Raji (cell line): ENCODE results near the gene SH2D7.

Source experiments
- POLR2A ChIP-seq: IDR thresholded peaks from 2 replicates; pipeline ENCODE4 v1.6.1; 2011; ENCODE audit warnings: low read depth, low read length, control low read depth; ENCODE audit not compliant: insufficient read depth

SH2D7 gene

DNA sequence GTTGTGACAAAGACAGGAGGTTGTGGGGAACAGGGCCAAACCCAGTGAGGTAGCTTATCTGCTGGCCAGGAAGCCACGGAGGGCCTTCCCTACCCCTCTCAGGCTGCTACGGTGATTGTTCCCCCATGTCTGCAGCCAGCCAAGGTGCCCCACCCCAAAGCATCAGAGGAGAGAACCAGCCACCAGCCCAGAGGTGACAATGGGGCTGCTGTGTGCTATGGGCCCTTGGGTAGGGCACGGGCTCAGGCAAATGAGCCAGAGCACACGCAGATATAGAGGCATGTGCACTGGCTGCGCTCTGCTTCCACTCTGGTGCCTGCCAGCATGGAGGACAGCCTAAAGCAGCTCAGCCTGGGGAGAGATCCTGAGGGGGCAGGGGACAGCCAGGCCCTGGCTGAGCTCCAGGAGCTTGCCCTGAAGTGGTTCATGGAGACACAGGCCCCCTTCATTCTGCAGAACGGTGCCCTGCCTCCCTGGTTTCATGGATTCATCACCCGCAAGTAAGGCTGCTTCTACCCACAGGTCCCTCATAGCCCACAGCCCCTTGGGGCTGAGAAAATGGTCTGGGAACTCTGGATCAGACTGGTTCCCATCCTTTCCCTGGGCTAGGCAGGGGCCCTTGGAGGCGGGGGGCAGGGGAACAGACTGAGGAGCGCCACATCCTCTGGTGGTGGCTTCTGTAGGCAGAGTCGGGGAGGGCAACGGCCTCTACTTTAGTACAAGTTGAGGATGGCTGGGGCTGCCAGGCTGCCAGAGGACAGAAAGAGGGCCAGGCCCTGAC, at the start of gene SH2D7:
Gene SH2D7 (plus strand): TSS at position 301 of the 781 bp plus-strand sequence. CDS start 24 bp downstream, at position 325.
- TF ChIP-seq POLR2A = no peak

GRCh38 chr15:78044407-78045155, 47.8 kb upstream of the SH2D7 start:
- no peak for TF ChIP-seq POLR2A

DNA sequence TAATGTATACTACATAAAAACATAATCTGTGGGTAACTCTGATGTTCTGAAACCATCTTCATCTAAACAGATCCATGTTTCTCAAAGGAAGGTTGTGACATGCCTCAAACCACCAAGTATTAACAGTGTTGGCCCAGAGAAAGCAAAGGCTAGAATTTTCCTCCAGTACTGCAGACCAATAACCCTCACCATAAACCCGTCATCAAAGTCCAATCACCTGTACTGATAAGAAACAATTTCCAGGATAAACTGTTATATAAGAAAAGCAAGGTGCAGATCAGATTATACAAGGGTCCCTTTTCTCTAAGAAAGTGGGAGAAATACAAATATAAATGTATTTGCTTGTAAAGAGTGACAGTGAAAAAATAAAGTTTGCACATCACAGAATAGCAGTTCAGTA, 47.2 kb upstream of the SH2D7 start:
- no peak for TF ChIP-seq POLR2A

- no peak for TF ChIP-seq POLR2A
Observed at GRCh38 chr15:78046796-78047341, 45.5 kb upstream of the SH2D7 start.

DNA sequence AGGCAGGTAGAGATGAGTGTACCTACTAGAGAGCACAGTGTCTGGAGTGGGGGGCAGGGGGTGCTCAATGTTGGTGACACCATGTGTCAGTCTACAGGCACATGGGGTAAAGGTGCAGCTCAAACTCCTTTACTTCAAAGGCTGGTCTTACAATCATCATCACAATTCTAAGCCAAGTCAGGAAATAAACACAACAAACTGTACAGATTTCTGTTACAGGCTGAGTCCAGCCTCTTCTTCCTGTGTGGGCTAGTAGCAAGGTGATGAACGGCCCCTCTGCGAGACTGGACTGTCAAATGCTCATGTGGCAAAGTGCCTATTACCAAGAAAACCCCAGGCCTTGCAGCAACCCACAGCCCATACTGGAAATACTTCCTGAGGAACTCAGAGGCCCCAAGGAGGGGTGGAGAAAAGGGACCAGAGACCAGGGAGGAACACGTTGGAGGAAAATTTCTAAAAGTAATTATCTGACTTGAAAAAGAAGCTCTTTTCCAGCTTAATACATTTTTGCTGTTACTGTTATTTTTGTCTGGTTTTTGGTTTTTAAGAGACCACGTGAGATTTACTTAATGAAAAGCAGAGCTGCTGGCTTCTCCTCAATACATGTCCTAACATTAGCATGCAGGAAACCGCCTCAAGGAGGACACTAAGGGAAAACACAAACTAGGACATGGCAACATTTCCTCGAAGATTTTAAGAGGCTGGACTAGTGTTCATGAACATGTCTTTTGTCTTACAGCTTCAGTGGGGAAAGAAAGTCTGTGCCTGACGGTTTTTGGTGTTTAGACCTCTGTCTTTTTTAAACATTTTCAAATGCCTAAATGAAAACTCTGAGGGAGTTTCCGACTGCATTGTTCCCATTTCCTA, 44.4 kb upstream of the SH2D7 start:
- no peak for TF ChIP-seq POLR2A

DNA sequence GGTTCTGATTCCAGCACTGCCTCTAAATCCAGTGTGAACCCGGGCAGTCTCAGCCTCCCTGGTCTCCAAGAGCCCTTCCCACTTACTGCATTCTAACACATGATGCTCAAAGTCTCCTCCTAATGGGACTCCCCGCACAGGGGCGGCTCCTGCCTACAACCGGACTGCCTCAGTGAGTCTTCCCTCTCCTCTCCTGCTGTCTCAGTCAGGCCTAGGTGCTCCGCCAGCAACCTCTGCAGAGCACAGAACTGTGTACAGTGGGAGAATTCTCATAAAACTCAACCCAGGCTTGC, 43.8 kb upstream of the SH2D7 start:
- no peak for TF ChIP-seq POLR2A

- TF ChIP-seq POLR2A = no peak
Observed at GRCh38 chr15:78049691-78050440, 42.5 kb upstream of the SH2D7 start.

DNA sequence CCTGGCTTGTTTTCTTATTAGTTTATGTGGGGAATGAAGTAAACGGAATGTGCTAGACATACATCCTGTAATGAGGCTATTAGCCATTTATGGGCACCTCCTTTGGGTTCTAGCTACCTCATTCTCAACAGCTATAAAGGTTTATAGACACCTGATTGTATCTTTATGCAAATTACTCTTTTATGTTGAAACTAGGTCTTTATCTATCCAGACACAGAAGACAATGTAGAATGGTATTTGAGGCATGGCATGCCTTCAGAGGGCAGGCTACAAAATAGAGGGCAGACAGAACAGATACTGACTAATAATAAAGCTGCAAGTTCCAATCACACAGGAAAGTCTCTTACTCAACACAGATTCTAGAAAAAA, 41.9 kb upstream of the SH2D7 start:
- no peak for TF ChIP-seq POLR2A

- TF ChIP-seq POLR2A = no peak
Observed at GRCh38 chr15:78050826-78051225, 41.5 kb upstream of the SH2D7 start.

GRCh38 chr15:78051596-78051995, 40.8 kb upstream of the SH2D7 start:
- TF ChIP-seq POLR2A = no peak

- no peak for TF ChIP-seq POLR2A
Observed at GRCh38 chr15:78052001-78052401, 40.4 kb upstream of the SH2D7 start.

- TF ChIP-seq POLR2A = no peak
Observed at GRCh38 chr15:78052545-78052944, 39.8 kb upstream of the SH2D7 start.

GRCh38 chr15:78054518-78054917, 37.8 kb upstream of the SH2D7 start:
- no peak for TF ChIP-seq POLR2A

DNA sequence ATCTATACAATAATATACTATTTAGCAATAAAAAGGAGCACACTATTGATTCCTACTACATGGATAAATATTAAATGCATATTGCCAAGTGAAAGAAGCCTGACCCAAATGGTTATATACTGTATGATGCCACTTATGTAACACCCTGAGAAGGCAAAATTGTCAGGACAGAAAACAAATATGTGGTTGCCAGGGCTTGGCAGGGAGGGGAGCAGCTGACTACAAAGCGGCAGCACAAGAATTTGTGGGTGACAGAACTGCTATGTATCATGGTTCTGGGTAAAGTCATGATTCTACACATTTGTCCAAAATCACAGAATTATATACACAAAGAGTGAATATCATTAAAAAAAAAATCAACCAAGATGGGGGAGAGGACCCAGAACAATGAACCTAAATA, 37.4 kb upstream of the SH2D7 start:
- no peak for TF ChIP-seq POLR2A
